LNCAP (cell line): ENCODE results near the gene OSBP2.

ENCODE experiments used
- TF ChIP-seq, protein P1 (sequence below): fragments of 450-650 bp; IDR thresholded peaks from 2 replicates; pipeline ENCODE4 v1.5.1; 2017; ENCODE audit warnings: mild to moderate bottlenecking

The OSBP2 gene

GRCh38 chr22:30877662-30878515, 183.2 kb downstream of the OSBP2 start:
- TF ChIP-seq, protein P1, sequence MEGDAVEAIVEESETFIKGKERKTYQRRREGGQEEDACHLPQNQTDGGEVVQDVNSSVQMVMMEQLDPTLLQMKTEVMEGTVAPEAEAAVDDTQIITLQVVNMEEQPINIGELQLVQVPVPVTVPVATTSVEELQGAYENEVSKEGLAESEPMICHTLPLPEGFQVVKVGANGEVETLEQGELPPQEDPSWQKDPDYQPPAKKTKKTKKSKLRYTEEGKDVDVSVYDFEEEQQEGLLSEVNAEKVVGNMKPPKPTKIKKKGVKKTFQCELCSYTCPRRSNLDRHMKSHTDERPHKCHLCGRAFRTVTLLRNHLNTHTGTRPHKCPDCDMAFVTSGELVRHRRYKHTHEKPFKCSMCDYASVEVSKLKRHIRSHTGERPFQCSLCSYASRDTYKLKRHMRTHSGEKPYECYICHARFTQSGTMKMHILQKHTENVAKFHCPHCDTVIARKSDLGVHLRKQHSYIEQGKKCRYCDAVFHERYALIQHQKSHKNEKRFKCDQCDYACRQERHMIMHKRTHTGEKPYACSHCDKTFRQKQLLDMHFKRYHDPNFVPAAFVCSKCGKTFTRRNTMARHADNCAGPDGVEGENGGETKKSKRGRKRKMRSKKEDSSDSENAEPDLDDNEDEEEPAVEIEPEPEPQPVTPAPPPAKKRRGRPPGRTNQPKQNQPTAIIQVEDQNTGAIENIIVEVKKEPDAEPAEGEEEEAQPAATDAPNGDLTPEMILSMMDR = no peak

GRCh38 chr22:30878516-30879414, 184.1 kb downstream of the OSBP2 start:
- TF ChIP-seq, protein P1 = no peak

DNA sequence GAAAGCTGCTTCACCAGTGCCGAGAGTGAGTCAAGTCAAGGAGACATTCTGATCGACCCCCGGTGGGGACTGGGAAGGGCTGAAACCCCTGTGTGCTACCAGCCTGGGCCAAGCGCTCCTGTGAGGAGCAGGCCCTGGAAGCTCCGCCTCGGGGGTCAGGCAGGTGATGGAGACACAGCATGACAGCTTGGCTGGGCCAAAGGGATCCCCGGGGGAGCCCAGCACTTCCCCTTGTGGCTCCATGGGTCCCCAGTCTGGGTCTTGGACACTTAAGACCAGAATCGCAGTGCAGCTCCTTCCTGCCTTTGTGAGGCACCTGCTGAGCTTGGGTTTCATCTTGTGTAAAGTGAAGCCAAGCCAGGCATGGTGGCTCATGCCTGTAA, 184.7 kb downstream of the OSBP2 start:
- TF ChIP-seq, protein P1 = no peak

GRCh38 chr22:30880181-30880601, 185.5 kb downstream of the OSBP2 start:
- TF ChIP-seq, protein P1 = no peak

GRCh38 chr22:30880847-30881246, 186.2 kb downstream of the OSBP2 start:
- TF ChIP-seq, protein P1 = no peak

- TF ChIP-seq, protein P1 = no peak
Measured at GRCh38 chr22:30881361-30882183, 186.9 kb downstream of the OSBP2 start.

- TF ChIP-seq, protein P1 = no peak
Measured at GRCh38 chr22:30882184-30882717, 187.6 kb downstream of the OSBP2 start.
